ENCODE measurements around the gene CLMP.
"Not testable (repeated sequence)": the region's sequence is repeated elsewhere in the genome, so short reads cannot be mapped to it uniquely, and the experiment has no call there.

Gene CLMP

DNA sequence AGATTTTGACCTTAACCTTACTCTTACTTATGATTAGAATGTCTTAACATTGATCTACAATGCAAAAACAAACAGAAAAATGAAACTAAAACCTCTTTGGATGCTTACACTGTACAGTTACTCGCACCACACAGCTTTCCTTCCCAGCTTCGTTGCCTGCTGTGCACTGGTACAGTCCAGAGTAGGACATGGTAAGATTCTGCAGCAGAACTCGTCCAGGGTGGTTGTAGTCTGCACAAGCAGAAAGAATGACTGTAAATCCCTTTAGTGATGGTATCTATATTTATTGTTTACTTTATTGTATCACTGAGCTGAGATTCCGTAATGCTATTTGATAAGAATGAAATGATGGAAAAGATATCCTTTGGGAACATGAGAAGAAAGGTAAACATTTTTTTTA lies 112.1 kb downstream of the CLMP start:
- no peak for DNase-seq (ENCODE audit: low spot score)

DNA sequence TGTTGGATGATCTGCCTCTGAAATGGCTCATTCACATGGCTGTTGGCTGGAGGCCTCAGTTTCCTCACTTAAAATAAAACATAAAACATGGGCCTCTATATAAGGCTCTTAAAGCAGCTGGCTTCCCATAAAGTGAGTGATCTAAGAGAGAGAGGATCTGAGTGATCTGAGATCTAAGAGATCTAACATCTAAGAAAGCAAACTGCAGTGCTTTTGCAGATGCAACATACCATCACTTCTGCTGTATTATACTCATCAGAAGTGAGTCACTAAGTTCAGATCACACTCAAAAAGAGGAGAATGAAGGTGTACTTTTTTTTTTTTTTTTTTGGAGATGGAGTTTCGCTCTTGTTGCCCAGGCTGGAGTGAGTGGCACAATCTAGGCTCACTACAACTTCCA lies 115.0 kb downstream of the CLMP start:
- DNase-seq (ENCODE audit: low spot score) = no peak

DNA sequence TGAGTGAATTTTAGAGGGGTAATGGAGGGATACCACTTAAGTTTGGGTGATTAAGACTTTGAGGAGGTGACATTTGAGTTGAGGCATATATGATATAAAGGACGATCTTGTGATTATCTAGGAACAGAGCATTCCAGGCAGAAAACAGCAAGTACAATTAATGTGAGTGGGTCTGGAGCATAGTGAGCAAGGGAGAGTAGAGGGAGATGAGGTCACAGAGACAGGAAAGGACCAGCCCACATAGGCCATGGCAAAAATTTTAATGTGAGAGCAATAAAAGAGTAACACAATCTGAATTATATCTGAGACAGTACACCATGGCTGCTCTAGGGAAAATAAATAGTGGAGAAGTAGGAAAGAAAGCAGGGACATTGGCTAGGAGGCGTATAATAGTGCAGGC lies 118.6 kb downstream of the CLMP start:
- no peak for DNase-seq (ENCODE audit: low spot score)

DNA sequence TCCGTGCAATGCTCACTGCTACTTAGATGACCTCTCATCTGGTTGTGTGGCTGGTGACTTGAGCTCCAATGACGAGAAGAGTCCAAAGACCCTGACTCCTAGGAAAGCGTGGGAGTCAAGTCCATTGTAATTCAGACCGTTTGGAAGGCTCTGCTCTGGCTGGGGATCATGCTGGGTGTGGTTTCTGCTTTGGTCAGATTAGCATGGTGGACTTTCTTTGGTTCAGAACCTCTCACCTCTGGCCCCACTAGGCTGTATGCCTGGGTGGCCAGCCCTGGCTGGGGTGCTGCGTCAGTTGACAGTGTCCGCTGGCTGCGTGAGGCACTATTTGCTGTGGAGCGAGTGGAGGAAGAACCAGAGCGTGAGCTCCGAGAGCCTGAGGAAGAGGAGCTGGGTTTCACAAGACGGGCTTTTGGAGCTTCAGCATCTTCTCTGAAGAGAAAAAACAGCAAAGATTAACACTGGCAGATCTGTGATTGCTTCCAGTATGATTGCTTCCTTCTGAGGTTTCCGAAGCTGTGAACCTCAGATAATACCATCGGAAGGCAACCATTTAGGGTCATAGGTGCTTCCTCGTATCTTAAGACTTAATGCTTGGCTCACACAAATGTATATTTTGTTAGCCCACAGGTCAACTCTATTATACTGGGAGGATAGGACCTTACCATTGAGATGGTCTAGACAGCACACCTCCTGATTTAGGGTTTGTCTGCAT lies 121.5 kb downstream of the CLMP start:
- DNase-seq (ENCODE audit: low spot score) = no peak

DNA sequence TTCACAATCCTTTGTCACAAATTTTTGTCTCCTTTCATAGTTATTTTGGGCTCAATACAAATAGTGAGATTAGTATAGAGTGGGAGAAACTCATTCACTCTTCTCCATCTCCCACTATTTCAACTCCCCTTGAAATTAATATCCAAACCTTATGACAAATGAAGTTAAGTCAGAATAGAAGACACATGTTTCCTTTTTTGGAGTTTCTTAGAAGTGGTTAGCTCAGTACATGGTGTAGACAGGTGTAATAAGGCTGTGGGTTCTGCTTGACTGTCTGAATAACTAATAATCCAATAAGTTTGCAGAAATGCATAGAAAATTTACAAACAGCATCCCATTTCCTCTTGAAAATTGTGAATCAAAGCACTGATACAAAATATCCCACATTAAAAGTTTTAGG lies 122.3 kb downstream of the CLMP start:
- DNase-seq (ENCODE audit: low spot score) = no peak

DNA sequence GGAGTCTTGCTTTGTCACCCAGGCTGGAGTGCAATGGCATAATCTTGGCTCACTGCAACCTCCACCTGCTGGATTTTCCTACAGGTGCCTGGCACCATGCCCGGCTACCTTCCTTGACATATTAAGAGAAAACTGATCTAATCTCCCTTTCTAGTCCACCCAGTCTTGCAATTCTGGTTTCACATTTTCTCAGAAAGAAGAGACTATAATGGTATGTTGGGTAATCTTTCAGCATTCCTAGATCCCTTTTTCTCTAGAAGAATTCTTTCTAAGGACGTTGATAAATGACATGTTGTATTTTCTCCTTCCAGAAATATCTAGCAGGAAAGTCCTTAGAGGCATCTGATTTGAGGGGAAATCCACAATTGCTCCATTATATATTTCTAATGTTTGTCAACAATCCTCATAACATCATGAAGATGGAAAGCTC lies 122.7 kb downstream of the CLMP start:
- no peak for DNase-seq (ENCODE audit: low spot score)

DNA sequence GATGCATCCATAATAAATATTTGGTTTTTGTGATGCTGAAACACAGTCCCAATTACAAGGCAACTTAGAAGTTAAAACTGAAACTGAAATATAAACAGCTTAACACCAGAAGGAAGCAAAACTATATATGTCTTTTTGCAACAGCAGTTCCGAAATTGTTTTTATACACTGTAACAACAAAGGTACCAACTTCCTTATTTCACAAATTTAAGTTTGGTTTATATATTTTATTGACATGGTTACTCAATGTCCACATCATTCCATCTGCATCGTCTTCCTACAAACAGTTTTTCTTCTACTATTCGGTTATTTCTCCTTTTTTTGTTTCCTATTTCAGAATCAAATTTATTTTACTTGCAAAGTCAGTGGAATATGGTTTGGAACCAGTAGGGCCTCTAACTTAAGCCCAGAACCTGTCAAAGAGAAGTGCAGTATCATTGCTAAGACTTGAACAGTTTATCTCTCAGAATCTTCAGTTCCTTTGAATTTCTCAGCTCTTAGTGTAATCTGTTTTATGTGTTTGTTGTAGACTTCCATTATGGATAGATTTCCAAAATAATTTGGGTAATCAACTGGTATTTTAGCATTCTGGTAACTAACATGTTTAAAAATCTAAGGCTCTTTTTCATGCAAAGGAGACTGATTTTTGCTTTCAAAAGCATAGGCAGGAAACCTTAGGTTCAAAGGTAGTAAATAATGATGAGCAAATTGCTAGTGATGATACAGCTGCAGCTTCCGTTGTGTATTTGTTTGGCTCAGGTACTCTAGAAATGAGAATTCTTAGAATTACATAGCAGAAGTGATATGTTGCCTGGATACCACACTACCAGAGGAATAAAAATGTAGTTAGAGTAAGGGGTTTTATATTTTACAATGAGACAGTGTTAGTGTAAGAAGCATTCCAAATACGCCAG lies 124.9 kb downstream of the CLMP start:
- DNase-seq (ENCODE audit: low spot score) = no peak

DNA sequence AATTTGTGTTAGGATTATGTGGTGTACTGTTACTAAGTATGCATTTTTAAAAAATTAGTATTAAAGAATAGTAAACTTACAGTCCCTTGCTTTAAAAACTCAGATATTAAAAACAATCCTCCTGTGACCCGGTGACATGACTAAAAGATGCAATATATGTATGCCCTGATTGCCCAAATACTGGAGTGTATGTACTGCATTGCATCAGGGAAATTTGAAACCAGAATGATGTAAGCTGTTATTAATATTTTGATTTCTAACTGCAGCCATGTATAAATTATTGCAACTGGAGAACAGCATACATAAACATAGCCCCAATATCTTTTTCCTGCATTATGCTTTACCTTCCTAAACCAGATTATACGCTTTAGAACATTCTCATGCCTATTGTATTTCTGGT lies 129.4 kb downstream of the CLMP start:
- no peak for DNase-seq (ENCODE audit: low spot score)

DNA sequence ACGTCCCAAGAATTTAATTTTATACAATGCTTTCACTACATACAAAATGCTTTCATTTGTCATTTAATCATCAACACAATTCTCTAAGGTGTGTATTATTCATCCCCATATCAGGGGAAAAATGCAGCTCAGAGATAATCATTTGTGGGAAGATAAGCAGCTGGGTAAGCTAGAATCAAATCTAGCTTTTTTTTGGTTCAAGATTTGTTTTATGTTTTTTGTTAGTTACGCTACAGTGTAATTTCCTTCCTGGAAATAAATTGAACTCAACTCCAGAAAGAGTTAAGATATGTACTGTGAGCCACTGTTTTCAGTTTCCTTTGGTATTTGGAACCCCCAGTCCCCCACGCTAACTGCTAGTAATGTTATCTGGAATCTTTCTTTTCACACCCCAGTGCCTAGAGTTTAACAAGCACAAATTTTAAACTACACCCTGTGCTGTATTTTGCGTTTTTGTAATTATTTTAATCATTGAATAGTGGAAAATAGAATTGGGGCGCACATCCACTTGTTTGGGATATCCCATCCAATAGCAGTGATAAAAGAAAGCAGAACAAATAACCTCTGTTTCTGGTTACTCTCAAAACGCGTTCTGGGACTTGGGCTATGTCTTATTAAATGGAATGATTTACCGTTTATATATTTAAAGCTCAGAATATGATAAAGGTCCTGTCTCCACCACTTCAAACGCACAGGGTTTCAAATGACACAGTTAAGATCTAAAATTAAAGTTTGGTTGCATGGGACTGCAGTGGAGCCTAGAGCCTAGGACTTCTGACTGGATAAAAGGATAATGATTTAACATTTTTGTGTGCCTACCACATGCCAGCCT lies 131.0 kb downstream of the CLMP start:
- no peak for DNase-seq (ENCODE audit: low spot score)

DNA sequence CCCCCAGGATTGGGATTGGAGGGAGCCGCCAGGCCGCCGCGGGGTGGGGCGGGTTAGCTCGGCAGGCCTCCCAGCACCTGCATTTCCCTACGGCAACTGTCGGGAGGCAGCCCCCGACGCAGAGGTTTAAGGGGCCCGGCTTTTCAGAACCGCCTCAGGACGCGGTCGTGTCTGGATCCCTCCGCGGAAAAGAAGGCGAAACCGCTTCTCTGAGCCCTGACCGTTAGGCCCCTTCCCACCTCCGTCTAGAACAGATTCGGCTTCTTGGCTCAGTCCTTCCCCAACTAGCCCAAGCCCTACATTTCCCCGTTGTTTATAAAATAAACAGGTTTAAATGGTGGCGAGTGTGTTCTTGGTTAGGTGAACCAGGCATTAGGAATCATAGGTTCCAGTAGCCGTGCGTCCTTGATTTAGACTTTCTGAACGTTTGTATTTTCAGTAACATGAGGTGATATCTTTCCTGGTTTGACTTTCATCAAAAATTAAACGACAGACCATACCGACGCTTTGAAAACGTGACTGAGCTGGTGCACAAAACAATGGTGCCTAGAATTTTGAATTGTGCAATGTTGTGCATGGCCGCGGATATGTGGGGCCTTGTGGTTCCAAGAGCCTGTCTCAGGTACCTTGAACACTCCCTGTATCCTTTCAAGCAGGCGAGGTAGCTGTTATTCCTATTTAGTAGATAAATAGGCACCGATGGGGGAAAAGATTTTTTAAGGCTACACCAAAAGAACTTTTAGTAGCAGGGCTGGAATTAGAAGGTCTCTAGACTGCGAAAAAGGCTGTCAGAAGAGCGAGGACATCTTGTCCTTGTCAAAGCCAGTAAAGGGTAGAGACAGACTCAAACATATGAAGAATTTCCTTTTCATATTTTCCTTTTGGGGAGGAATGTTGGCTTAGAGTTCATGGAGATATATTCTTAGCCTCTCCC lies 131.9 kb downstream of the CLMP start:
- no peak for DNase-seq (ENCODE audit: low spot score)

DNA sequence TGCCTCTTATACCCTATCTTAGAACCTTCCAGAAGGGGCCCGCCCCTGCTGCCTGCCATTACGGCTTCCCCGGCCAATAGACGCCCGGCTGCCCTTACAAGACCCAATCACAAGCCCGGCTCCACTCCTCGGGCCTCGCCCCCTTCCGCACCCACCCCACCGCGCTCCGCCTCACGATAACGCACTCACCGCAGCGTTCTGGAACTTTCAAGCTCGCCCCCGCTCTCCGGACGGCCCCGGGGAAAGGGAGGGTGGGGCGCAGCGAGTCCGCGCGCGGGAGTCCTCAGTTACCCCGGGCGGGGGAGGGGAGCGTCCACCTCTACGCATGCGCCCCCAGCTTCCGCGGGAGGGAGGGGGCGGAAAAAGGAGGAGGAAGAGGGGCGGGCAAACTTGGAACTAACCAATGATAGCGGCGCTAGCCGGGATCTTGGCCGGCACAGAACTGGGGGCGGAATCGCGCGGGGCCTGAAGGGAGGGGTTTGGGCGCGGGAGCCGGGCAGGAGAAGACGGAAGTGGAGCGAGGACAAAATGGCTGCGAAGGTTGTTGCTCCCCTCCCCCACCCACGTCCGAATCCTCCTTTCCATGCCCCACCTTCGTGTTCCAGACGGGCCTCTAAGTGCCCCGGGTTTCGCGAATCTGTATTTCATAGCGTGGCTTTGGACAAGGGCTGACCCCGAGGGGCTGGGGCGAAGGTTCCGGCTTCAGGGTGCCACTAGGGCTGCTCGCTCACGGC lies 132.7 kb downstream of the CLMP start:
- DNase-seq (ENCODE audit: low spot score) = peak; percentile 100

DNA sequence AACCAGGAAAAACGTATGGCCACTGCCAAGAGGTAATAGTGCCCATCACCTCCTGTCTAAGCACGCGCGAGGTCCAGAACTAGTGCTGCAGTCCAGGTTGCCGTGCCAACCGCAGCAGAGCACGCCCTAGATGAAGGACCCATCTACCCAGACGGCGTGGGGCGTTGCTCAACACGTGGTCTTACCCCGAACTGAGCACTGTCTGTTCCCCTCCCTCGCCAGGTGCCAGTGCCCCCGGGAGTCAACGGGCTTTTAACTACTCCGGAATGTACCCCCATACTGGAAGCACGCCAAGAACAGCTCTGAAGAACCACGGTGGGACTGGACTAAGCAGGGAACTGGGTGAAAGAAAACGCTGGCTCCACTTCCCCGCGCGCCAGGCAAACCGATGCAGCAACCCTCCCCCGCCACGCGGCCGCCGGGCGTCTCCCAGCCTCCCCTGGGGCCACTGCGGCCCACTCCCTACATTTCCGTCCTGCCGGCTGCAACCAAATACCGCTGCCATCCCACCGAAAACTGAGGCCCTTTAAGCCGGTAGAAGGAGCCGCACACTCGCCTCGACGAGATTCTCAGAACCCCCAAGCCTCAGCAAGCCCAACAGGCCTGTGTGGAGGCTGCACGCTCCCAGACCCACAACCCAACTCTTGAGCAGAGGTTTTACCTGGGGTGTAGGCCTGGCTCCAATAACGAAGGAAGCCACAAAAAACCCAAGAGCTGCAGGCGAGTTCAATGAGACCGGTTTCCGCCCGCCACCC lies 133.5 kb downstream of the CLMP start, which contains the start of gene HSPA8:
Gene HSPA8, minus strand, starts transcription at position 734 of the 755 bp plus-strand sequence. CDS start 812 bp downstream, outside the sequence.
- DNase-seq (ENCODE audit: low spot score) = no peak

DNA sequence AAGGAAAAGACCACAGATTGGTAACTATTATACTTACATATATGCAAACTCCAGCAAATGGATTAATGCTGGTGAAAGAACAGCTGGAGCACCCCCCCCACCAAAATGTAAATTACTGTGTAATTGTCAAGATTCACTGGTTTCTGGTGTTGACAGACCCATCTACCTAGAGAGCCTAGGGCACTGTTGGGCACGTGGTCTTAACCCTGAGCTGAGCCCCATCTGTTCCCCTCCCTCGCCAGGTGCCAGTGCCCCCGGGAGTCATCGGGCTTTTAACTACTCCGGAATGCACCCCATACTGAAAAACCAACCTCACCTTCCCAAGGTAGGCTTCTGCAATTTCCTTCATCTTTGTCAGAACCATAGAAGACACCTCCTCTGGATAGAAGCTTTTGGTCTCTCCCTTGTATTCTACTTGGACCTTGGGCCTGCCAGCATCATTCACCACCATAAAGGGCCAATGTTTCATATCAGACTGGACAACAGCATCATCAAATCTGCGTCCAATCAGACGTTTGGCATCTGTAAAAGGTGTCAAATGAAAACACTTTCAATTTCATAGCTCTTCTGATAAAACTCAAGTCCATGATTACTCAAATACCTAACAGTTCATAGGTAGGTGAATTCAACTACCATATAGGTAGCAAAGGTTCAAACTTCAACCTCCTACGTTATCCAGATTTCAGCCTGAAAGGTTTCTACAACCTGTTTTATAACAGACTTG lies 134.6 kb downstream of the CLMP start:
- DNase-seq (ENCODE audit: low spot score) = no peak

DNA sequence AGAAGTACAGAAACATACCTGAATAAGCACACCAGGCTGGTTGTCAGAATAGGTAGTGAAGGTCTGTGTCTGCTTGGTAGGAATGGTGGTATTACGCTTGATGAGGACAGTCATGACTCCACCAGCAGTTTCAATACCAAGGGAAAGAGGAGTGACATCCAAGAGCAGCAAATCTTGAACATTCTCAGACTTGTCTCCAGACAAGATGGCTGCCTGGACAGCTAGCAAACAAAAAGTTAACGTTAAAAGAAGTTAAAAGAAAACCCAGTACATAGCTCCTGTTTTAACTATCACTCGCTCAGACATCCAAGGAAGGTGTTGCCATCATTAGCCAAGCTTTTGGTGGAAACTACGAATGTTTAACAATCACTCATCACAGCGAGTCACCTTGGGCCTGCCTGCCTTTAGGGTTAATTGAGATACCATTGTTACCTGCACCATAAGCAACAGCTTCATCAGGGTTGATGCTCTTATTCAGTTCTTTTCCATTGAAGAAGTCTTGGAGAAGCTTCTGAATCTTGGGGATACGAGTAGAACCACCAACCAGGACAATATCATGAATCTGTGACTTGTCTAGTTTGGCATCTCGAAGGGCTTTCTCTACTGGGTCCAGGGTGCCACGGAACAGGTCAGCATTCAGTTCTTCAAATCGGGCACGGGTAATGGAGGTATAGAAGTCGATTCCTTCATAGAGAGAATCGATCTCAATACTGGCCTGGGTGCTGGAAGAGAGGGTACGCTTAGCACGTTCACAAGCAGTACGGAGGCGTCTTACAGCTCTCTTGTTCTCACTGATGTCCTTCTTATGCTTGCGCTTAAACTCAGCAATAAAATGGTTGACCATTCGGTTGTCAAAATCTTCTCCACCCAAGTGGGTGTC lies 135.8 kb downstream of the CLMP start:
- not testable (repeated sequence) for DNase-seq (ENCODE audit: low spot score)

DNA sequence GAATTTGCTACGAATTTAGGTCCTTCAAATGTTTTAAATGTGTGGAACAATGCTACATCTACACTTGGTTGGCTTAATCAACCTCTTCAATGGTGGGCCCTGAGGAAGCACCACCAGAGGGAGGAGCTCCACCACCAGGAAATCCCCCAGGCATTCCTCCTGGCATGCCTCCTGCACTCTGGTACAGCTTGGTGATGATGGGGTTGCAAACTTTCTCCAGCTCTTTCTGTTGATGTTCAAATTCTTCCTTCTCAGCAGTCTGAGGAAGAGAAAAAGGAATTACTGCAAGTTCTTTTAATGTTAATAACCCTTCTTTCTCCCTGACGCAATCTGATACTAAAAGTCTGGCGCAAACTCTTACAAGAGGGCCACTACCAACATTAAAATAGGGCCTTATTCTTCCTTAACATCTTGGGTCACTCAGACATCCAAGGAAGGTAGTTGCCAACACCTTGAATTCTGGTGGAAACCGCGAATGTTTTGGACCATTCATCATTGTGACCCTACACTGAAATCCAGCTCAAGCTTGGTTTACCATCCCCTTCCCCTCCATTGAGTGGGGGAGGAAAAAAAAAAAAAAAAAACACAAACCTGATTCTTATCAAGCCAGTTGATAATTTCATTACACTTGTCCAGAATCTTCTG lies 137.3 kb downstream of the CLMP start:
- no peak for DNase-seq (ENCODE audit: low spot score)

DNA sequence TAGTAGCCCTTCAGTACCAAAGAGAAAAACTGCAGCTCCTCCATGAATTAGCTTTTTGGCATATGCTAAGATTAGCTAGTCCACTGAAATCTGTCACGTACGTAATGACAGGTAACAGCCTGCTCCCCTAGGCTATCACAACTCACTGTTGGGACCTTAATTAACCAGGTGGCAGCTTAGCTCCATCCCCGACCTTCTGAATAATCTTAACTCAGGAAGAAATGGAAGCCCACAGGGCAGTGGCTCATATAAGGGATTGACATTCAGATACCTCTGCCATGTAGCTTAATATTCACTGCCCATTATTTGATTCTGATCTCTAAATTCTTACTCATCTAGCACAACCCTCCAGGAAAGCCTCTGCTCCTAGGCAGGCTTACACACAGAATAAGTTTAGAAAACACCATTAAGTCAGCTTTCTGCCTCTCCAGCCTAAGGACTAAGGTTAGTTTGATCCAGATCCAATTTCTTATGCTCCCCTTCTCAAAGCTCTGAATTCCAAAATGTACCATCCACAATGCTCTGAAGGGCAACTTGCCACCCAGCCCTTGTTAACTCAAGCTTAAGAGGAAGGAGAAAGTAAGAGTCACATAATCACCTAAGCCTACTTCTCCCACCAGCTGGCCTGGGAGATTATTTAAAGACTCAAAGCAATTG lies 138.1 kb downstream of the CLMP start:
- no peak for DNase-seq (ENCODE audit: low spot score)
